Lower leg skin (tissue), 3 donors: ENCODE results near the gene MAPKAPK2.

Experiments used
- CTCF ChIP-seq, 3 donors: fragments of 450-650 bp; IDR thresholded peaks; one replicate each; pipeline ENCODE4 v1.5.1; 2016; ENCODE audit warnings: antibody characterized with exemption in 3 of 3, mild to moderate bottlenecking in 3 of 3, moderate library complexity in 2 of 3
- POLR2A ChIP-seq, 2 donors: fragments of 450-650 bp; IDR thresholded peaks; one replicate each; pipeline ENCODE4 v1.6.1; 2016 to 2017; ENCODE audit warnings: antibody characterized with exemption in 2 of 2, mild to moderate bottlenecking in 1 of 2, moderate library complexity in 1 of 2

GRCh38 chr1:206703661-206704060, 19.0 kb downstream of the MAPKAPK2 start:
- TF ChIP-seq CTCF (IDR thresholded peaks at IDR 0.05) (no peak), POLR2A (IDR thresholded peaks at IDR 0.05) (no peak)
